Stimulated activated CD4-positive, alpha-beta T cell treated with anti-CD3 and anti-CD28 coated beads, Interleukin-12 subunit alpha, Interleukin-12 subunit beta, amount 100 ng/mL, for 4 hours (primary cell): ENCODE results near the gene ZNF107.
"Not testable (repeated sequence)": the region's sequence is repeated elsewhere in the genome, so short reads cannot be mapped to it uniquely, and the experiment has no call there.

Experiments used
- DNase-seq: peaks from one replicate; pipeline ENCODE4 v3.0.0-alpha.2; 2020

ZNF107 gene

DNA sequence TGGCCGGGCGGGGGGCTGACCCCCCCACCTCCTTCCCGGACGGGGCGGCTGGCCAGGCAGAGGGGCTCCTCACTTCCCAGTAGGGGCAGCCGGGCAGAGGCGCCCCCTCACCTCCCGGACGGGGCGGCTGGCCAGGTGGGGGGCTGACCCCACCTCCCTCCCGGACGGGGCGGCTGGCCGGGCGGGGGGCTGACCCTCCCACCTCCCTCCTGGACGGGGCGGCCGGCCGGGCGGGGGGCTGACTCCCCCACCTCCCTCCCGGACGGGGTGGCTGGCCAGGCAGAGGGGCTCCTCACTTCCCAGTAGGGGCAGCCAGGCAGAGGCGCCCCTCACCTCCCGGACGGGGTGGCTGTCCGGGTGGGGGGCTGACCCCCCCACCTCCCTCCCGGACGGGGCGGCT, 72.5 kb downstream of the ZNF107 start:
- not testable (repeated sequence) for DNase-seq

DNA sequence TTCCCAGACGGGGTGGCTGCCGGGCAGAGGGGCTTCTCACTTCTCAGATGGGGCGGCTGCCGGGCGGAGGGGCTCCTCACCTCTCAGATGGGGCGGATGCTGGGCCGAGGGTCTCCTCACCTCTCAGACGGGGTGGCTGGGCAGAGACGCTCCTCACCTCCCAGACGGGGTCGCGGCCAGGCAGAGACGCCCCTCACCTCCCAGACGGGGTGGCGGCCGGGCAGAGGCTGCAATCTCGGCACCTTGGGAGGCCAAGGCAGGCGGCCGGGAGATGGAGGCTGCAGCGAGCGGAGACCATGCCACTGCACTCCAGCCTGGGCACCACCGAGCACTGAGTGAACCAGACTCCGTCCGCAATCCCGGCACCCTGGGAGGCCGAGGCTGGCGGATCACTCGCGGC, 73.0 kb downstream of the ZNF107 start:
- DNase-seq: not testable (repeated sequence)

DNA sequence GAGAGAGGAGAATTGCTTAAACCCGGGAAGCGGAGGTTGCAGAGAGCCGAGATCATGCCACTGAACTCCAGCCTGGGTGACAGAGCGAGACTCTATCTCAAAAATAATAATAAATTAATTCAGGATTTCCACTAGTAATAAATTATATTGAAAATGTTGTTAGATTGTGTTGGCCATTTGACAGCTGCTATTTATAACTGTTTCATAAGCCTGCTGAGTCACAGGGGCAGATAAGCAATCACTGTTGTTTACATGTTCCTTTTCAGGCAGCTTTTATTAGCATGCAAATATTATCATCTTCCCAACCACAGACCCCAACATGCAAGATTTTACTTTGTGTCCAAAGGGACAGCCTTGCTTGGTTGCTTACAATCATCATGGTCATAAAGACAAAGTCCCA, 78.7 kb downstream of the ZNF107 start:
- no peak for DNase-seq

DNA sequence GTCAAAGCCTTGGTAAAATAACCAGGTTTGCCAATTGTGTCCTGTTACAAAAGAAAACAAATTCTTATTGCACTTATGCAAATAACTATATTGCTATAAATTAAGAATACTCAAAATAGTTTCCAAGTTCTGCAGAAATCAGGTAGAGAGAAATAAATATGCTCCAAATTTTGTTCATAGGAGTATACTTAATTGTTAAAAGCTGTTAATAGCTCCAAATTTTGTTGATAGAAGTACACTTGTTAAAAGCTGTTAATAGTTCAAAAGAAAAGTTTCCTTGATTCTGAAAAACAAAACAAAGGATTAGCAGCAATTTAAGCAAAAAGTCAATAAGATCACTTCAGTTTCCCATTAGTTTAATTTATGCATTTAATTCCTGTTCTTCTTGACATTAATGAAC, 81.9 kb downstream of the ZNF107 start:
- no peak for DNase-seq

DNA sequence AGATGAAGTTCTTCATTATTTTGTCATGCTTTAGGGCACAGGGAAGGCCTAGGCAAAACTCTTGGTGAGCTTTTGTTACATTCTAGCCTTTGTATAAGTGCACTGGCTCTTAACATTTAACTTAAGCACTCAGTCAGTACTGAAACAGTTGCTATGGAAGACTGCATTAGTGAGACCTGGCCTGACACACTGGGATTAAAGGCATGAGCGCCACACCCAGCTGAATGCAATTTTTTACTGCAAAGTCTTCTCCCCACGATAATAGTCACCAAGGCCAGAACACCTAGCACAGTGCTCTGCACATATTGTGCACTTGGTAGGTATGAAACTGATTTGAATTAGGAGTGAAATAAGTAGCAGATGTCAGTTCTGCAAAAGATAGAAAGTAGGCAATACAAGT, 87.1 kb downstream of the ZNF107 start:
- DNase-seq: no peak

DNA sequence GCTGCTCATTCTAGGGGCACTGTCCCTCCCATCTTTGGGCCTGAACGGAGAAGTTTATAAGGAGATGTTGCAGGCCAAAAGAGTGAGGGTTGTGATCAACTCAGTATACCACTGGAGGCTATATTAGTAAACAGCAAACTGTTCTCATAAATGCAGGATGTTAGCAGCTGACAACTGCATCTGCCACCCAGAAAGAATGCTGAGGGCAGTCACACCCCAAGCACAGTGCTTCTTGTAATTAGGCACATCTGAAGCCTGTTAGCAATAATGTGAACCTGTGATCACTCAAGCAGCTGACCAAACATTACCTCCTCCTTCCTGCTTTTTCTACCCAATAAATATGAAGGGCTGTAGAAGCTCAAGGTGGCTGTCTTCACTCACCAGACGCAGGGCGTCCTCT, 89.9 kb downstream of the ZNF107 start:
- no peak for DNase-seq

DNA sequence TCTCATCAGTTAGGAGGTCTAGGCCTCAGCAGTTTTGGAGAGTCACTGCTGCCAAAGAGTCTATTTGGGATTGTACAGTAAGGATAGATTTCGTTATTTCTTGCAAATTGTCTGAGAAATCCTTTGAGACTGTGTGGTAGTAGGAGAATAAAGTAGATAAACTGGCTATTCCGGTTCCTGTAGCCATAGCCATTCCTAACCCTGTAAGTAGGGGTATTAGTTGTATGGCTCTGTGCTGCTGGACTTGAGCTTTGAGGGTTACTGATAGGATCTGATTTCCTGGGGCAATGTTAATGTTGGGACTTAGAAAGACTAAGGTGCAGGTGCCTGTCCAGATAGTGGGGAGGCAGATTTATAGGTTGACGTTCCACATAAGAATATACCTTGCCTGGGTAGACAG, 92.2 kb downstream of the ZNF107 start:
- DNase-seq: no peak
